HG03378 (cell line): ENCODE data around the gene ARID3B.
A peak's percentile ranks its signal among the peaks of the same experiment; 100 is the strongest.
"Not testable (repeated sequence)": the region's sequence is repeated elsewhere in the genome, so short reads cannot be mapped to it uniquely, and the experiment has no call there.

Experiments
- ATAC-seq: cut with Tn5 transposase; IDR thresholded peaks from one replicate; pipeline ENCODE4 v1.9.1; 2021; ENCODE audit warnings: mild to moderate bottlenecking, moderate library complexity; ENCODE audit not compliant: unreplicated experiment

ARID3B gene

DNA sequence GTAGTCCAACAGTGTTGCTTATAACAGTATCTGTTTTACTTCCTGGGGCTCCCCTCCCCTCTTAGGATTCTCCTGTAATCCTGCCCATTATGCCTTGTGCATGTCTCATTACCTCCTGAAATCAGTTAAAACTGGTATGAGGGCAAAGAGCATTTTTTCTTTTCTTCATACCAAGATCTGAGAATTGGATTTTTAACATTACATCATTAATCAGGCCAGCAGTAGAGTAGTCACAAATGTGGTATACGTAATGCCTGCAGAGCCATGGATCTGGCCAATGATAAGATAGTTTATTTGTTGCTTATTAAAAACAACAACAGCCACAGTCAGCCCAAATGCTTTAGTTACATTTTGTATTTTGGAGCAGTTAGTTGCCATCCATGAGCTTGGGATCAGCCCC is 23.2 kb downstream of the ARID3B start:
- no peak for ATAC-seq

DNA sequence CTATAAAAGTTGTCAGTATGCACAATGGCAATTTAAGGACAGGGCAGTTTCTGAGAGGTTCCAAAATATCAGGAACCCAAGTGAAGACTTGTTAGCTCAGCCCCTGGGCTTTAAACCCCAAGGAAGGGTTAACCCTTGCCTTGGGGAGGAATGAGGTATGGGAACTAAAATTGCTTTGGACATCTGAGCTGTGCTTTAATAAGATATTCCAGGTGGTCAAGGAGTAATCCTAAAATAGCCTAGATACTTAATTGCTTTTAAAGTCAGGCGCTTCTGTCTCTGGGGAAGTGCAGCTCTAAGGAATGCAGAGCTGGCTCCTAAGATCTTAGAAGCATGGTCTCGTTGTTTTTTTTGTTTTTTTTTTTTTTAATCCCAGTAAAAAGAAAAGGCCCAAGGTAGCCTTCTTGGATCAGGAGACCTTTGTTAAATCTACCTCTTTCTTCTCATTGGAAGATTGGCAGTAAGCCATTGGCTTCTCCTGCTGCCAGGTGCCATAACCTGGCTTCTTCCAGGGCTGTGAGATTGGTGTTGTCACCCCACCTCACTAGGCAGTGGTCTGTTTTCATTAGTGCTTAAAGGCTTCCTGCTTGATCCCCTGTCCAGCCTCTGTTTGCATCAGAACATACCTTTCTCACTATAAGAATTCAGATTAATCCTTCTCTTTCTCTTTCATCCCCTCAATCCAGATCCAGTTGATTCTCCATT is 24.5 kb downstream of the ARID3B start:
- no peak for ATAC-seq

DNA sequence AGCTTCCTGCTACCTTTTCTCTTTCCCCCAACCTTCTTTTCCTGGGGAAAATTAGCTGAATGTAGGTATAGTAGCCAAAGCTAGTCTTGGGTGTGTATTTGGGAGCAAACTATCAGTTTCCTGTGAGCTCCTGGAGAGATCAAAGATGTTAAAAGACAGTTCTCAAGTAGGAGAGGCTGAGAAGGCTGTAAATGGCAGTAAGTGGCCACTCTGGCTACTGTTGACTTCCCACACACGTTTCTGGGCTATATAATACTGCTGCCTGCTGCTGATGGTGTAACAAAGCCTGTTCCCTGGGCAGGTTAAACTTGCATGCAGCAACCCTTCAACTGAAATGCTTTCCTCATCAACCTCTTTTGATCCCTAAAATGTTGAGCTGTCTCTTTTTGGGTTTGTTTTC is 27.6 kb downstream of the ARID3B start:
- no peak for ATAC-seq

DNA sequence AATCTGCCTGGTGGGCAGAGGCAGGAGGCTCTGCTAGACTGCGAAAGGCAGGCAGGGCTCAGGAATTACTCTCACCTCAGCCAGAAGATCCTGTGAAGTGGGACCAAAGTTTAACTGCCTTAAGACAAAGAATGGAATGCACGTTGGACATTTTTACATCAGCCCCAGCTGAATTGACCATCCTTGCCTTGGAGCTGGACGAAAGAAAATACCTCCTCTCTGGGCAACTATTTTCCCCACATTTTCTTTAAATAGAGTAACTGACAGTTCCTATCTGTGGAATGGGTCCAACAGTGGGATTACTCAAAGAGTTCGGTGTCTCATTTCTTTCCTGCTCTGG is 28.7 kb downstream of the ARID3B start:
- no peak for ATAC-seq

DNA sequence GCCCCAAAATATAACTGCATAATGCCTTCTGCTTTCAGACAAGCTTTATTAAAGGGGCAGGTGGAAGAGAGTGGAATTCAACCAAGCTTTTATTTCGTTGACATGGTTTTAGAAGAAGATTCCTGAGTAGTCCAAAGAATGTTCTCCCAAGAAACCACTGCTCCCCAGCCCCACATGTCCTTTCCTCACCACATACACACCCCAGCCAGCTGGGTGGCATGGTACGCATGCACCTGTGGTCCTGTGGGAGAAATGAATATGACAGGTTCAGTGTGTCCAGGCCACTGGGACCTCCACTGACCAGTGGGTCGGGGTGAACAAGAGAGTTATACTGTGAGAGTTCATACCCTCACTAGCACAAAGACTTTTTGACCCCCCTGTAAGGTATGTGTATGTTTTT is 30.2 kb downstream of the ARID3B start:
- ATAC-seq: no peak

DNA sequence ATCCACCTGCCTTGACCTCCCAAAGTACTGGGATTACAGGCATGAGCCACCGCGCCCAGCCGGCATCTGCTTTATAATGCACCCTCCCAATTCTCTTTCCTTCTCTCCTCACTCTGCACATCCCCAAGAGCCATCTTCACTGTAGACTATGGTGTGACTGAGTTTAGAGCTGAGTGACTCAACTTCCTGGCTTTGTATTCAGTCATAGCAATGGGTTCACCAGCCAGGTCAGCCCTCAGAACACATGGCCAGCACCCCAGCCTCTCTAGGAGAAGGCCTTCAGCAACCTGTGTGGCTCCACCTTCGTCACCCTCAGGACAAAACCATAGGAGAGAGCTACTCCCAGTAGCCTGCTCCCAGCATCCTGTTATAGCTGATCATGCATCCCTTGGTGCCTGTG is 33.0 kb downstream of the ARID3B start:
- ATAC-seq: no peak

DNA sequence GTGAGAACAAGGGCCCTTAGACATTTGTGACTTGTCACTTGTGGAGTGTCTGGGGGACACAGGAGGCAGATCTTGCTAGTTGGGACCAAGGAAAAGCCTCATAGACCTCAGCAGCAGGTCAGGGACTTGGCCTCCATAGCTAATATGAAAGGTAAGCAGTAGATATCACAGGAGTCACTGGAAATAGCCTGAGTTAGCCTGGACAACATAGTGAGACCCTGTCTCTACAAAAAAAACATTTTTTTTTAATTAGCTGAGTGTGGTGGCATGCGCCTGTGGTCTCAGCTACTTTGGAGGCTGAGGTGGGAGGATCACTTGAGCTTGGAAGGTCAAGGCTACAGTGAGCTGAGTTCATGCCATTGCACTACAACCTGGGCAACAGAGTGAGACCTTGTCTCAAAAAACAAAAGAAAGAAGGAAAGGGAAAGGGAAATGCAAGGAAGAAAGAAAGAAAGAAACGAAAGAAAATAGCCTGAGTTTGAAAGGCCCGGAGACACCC is 37.5 kb downstream of the ARID3B start:
- ATAC-seq: no peak

DNA sequence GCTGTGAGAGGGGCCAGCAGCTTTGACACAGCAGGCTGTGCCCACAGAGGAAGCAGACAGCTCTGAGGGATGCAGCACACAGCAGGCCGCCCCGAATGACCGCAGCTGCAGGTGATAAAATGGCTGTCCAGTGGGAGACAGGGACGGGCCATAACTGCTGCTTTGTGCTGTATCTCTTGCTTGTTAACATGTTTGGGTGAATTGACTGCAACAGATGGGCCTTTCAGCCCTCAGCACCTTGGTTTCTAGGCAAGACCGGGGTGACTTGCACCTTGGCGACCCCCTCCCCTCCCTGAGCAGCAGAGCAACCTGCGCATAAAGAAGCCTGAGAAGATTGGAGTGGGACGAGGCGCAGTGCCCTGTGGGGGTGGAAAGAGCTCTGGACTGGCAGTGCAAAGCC is 38.0 kb downstream of the ARID3B start:
- no peak for ATAC-seq

DNA sequence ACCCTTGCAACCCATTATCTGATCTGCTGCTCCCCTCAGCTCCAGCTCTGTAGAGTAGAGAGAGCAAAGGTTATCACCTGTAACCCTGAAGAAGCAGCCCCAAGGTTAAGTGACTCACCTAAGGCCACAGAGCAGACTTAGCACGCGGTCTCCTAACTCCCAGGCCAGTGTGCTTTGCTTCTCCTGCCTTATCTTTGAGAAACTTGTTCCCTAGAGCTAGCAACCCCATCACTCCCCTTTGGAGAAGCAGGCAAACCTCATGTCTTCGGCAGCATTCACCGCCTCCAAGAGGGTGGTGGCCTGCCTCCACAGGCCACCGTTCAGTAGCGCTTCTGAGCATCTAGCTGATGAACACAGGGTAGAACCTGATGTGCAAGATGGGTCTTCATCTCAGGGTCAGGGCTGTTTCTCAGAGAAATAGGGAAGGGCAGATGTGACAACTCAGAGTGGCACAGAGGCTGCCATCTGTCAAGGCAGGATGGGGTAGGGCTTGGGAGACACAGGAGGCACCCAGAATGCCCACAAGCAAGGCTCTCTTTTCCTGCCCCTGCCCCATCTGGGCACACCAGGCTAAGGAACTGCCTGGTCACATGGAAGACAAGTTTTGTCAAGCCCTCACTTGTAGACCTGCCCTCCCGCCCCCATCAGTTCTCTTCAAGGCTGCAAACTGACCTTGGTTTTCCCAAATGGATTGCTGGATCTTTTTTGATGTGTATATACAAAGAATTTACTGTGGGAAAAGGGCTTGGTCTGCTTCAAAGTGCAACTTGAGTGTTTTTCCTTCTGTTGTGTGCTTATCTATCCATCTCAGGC is 39.7 kb downstream of the ARID3B start:
- ATAC-seq: no peak

DNA sequence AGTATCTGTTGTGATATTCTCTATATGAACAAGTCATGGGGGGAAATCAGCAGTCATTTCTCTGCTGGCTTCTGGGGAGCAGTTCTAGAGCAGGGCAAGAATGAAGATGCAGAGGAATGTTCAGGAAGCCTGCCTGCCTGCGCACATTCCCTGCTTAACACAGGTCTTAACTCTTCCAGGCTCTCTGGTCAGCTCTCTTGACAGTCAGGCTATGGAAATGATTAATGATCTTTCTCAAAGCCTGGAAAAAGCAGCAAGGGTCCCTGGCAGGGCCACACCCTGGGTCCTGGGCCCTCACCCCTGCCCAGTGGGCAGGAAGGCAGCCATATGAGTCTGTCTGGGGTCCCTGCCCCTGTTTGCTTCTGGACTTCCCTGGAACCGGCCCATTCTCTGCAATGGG is 43.2 kb downstream of the ARID3B start:
- ATAC-seq: no peak

DNA sequence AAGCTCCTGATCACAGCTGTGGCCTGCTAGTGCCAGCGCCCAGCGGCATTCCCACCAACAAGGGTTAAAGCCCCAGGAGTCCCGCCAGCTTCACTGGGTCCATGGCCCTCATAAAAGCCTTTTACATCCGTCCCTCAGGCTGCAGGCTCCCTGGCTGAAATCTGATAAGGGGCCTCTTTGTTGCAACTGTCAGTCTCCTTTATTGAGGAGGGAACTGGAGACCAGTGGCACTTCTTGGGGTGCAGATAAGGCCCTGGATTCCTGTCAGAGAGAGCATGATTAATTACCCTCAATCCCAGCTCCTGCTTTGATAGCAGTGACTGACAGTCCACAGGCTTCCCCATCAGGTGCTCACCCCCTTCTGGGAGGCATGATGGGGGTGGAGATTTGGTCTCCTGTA is 43.8 kb downstream of the ARID3B start:
- no peak for ATAC-seq

DNA sequence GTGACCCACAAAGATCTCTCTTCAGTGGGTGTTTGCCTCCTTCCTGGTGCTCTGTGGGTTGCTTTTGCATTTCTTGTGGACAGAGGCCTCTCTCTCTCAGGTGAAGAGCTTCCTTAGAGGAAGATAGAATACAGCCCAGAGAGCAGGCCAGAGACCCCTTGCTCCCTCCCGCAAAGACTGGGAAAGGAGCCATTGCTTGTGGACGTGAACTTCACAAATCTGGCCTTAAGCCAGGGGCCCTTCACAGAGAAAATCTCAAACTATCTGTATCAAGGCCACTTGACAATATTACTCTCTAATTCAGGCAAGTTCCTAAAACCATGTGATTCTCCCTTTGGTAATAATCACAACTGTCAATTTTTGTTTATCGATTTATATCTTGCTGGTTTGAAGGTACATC is 44.2 kb downstream of the ARID3B start:
- no peak for ATAC-seq

DNA sequence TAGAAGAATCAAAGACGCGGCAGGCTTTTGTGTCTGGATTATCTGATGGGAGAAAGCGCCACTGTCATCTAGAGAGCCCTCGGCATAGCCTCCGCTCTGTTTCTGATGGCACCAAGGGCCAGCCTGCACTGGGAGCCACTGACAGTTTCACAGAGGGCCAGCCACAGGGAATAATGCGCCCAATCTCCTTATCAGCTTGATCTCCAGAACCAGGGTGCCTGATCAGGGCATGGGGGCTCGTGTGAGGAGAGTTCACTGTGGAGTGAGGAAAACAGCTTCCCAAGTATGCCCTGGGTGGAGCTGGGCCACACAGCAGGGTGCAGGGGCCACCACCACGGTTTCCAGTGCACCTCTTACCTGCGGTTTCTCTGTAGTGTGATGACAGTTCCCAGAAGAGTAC is 44.8 kb downstream of the ARID3B start:
- ATAC-seq: no peak

DNA sequence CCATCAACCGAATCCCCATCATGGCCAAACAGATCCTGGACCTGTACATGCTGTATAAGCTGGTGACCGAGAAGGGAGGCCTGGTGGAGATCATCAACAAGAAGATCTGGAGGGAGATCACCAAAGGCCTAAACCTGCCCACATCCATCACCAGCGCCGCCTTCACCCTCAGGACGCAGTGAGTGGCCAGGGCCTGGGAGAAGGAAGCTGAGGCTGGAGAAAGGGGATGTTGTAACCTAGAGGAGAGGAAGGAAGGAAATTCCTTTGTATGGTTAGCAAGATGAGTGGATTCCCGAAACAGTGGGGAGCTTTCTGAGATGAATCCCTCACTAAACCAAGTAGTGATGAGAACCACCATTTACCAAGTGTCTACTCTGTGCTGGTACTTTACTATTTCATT is 48.8 kb downstream of the ARID3B start:
- ATAC-seq: no peak

DNA sequence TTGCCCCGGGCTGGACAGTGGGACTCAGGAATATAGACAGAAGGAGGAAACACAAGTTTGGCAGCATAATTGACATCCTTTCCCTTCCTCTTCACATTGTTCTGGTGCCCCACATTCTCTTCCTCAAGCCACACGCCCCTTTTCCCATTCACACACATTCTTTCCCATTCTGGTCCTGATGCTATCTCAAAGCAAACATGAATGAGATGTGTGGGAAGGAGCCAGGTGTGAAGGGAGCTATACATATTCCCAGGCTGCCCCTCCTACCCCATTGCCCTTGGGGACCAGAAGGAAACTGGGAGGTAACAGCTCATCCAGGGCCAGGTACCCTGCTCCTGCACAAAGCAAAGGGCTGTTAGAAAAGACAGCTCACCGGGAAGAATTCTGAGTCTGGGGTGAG is 51.2 kb downstream of the ARID3B start:
- no peak for ATAC-seq

DNA sequence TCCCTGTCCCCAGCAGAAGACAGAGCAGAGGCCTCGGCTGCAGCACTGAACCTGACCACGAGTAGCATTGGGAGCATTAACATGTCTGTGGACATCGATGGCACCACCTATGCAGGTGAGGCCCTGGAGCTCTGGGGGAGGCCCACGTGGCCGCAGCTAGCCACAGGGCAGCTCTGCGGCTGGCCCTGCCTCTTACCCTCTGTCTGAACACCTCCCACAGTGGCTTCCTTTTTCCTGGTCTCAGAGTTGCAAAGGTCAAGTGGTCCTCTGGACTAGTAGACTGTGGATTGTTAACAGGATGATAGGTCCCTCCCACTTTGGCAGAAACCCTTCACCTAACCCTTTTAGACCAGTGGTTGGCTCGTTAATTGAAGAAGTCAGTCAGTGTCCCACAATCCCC is 52.1 kb downstream of the ARID3B start:
- ATAC-seq: no peak

DNA sequence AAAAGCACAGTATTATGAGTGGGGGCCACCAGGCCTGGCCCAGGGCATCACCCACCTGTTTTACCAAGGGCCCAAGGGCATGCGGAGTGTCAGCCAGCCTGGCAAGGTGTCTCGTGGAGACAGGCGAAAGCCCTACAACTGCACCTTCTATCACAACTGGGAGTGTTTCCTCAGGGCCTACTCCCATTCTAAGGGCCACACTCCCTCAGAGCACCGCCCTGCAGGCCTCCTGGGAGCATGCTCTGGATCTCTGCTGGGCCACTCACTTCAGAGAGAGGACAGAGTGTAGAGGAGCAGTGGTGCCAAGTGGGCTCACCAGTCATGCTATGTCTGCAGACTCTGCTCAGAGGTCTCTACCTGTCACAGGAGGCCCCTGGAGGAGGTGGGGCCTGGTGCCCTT is 53.4 kb downstream of the ARID3B start:
- ATAC-seq: no peak

DNA sequence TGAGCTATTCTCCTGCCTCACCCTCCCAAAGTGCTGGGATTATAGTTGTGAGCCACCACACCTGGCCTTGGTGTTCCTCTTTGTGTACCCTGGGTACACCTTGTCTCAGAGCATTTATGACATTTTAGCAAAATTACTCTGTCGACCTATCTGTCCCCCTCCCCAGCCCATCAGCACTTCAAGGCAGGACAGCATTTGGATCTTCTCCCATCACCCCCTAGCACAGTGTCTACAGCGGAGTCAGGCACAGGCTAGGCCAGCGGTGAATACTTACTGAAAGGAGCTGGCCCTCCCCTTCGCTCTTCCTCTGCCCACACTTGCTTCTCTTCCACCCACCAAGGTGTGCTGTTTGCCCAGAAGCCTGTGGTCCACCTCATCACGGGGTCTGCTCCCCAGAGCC is 54.3 kb downstream of the ARID3B start:
- ATAC-seq: no peak

DNA sequence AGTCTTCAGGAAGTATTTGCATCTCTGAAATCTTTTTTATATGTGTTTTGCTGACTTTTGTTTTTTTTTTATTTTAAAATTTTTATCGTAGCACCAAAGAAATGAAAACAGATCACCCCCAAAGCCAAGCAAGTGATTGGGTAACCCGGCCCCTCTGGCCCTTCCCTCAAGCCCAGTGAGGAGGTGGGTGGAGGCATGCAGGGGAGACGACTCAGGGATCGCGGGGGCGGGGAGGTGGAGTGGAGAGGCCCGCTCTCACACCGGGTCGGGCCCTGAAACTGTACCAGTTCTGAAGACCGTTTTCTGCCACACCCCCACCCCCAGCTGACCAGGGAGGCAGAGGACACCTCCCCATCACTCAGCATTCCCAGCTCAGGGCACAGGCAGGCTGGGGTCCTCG is 55.7 kb downstream of the ARID3B start:
- not testable (repeated sequence) for ATAC-seq

DNA sequence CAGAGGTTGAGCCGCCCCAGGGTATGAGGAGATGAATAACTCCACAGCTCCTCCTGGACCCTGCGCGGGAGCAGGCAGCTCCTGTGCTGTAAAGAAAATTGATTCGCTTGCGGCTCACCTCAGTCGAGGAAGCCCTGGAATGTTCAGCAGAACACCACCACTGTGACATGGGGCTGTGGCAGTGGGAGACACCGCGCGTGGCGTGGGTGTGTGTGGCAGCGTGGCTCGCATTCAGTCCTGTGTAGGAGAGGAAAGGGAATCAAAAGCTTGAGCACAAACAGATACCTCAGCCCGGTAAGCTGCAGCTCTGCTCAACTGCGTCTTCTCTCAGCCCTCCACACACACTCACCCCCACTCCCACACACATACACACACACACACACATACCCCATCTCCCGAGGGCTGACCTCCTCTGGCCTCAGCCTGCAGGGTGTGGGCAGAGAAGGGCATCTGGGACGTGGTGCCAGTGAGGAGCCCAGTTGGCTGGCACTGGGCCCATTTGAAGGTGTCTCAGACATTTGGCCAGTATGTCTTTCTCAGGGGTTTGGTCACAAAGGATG is 56.2 kb downstream of the ARID3B start:
- not testable (repeated sequence) for ATAC-seq

DNA sequence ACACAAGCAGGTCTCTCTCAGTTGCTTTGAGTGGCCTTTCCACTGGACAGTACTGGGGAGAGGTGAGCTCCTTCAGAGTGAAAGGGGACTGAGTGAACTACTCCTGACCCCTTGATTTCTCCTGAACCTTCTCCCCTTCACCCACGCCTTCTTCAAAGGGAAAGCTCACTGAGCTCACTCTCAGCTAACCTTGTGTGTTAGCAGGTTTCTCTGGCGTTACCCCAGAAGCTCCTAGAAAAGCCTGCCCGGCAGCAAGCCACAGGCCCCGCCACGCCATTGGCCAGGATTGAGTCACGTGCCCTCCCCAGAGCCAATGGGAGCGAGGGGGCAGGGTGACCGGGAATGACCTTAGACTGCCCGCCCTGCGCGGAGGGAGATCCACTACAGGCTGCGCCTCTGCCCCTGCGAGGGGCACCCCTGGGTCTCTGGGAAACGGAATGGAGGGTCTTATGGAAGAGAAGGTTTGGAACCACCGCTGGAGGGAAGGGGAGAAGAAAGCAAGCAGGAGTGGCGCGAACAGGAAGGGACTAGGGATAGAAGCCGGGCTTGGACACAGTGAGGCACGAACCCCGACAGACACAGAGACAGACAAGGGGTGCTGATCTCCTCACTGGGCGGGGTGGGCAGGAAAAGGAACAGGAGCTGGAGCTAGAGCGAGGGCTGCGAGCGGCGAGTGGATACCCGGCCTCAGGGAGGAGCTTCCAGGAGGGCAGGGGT is 57.3 kb downstream of the ARID3B start:
- peak; percentile 72 for ATAC-seq

DNA sequence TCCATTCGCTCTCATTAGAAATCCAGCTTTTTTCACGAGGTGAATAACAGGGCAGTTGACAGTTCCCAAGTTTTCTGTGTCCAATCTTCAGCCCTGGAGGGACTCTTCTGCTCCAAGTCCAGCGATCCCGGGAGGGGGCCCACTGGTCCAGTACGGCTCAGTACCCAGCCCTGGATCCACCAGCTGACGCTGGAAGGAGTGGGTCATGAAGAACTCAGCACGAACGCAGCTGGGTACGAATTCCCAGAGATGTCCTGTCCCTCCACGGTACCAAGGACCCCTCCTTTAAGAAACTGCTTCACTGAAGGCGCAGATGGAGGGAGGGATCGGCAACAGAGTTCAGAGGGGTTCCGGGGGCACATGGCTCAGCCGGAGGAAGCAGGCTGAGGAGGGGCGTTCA is 58.1 kb downstream of the ARID3B start:
- no peak for ATAC-seq
